ENCODE measurements around the gene PRPF19.

Gene PRPF19

GRCh38 chr11:60928563-60929001, 22.2 kb upstream of the PRPF19 start:
- TF ChIP-seq, protein P1, sequence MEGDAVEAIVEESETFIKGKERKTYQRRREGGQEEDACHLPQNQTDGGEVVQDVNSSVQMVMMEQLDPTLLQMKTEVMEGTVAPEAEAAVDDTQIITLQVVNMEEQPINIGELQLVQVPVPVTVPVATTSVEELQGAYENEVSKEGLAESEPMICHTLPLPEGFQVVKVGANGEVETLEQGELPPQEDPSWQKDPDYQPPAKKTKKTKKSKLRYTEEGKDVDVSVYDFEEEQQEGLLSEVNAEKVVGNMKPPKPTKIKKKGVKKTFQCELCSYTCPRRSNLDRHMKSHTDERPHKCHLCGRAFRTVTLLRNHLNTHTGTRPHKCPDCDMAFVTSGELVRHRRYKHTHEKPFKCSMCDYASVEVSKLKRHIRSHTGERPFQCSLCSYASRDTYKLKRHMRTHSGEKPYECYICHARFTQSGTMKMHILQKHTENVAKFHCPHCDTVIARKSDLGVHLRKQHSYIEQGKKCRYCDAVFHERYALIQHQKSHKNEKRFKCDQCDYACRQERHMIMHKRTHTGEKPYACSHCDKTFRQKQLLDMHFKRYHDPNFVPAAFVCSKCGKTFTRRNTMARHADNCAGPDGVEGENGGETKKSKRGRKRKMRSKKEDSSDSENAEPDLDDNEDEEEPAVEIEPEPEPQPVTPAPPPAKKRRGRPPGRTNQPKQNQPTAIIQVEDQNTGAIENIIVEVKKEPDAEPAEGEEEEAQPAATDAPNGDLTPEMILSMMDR (IDR thresholded peaks at IDR 0.05; ENCODE audit: insufficient read depth, low read depth, low read length, missing control alignments): no peak
- DNase-seq (ENCODE audit: low read depth): no peak
- H3K4me3 ChIP-seq (ENCODE audit: low read depth, low read length): no peak overlapping the region

DNA sequence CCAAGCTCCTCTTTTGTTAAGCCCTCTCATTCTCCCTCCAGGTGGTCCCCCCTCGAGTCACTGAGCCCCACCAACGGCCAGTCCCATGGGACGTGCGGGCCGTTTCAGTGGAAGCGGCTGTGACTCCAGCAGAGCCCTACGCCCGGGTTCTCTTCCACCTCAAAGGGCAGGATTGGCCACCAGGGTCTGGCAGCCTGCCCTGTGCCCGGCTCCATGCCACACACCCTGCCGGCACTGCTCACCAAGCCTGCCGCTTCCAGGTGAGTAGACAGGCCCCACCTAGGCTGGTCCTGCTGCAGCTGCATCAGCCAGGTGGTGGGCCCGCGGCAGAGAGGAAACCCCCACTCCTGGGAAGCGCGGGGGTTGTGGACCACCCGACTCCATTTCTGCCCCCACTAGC, 21.2 kb upstream of the PRPF19 start:
- no peak overlapping the region for H3K4me3 ChIP-seq (ENCODE audit: low read depth, low read length)
- no peak for DNase-seq (ENCODE audit: low read depth)
- TF ChIP-seq, protein P1 (IDR thresholded peaks at IDR 0.05; ENCODE audit: insufficient read depth, low read depth, low read length, missing control alignments): no peak

DNA sequence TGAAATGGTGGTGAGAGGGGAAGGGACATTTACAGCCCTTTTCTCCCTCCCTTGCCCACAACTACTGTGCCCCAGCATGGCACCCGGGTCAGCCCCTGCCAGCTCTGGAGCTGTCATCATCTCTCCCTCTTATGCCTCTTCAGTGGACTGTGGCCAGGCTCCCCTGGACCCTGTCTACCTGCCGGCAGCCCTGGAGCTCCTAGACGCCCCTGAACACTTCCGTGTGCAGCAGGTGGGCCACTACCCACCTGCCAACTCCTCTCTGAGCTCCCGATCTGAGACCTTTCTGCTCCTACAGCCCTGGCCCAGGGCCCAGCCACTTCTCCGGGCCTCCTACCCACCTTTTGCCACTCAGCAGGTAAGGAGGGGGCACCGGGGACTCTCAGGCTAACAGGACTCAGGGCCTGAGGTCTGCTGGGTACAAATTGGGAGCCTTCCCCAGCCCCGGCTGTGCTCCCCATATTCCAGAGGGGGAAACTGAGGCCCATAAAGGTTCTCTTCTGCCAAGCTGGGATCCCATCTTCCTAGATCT, 20.7 kb upstream of the PRPF19 start:
- H3K4me3 ChIP-seq (ENCODE audit: low read depth, low read length): no peak overlapping the region
- DNase-seq (ENCODE audit: low read depth): no peak

DNA sequence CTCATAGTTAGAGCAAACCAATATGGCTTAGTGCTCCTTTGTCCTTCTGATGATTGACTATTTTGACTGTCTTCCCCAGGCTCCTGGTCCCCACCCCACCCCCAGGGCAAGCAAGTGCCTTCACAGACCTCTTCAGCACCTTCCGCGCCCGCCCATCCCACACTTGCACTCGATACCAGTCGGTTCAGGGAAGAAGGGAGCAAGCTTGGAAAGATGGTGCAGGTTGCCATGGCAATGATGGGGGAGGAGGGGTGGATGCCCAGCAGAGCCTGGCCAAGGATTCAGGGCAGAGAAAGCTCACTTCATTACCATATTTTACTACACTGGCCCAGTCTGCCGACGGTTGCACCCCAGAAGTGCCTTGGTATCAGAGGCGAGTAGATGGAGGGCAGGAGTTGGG, 20.1 kb upstream of the PRPF19 start:
- no peak for DNase-seq (ENCODE audit: low read depth)
- TF ChIP-seq, protein P1 (IDR thresholded peaks at IDR 0.05; ENCODE audit: insufficient read depth, low read depth, low read length, missing control alignments): no peak

More for the DNA sequence above, 20.7 kb upstream of the PRPF19 start:
- TF ChIP-seq, protein P1 (IDR thresholded peaks at IDR 0.05; ENCODE audit: insufficient read depth, low read depth, low read length, missing control alignments): no peak

DNA sequence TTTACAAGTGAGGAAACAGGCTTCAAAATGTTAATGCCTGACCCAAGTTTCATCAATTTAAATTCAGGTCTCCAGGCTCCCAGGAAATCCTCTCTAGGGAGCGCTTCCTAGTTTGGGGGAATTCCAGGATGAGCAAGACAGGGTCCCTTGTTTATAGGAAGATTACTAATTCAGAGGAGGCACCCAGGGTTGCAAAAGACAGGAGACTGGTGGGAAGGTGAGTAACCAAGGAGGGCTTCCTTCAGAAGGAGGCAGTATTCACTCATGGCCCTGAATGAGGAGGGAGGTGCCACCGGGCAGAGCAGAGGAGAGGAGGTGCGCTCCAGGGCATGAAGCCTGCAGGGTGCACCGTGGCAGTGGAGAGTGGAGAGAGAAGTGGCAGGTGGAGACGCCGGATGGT, 19.5 kb upstream of the PRPF19 start:
- no peak for DNase-seq (ENCODE audit: low read depth)
- H3K4me3 ChIP-seq (ENCODE audit: low read depth, low read length): no peak overlapping the region
- TF ChIP-seq, protein P1 (IDR thresholded peaks at IDR 0.05; ENCODE audit: insufficient read depth, low read depth, low read length, missing control alignments): no peak

More for the DNA sequence above, 20.1 kb upstream of the PRPF19 start:
- H3K4me3 ChIP-seq (ENCODE audit: low read depth, low read length): no peak overlapping the region

GRCh38 chr11:60924906-60925853, 18.8 kb upstream of the PRPF19 start:
- TF ChIP-seq, protein P1 (IDR thresholded peaks at IDR 0.05; ENCODE audit: insufficient read depth, low read depth, low read length, missing control alignments): no peak
- DNase-seq (ENCODE audit: low read depth): no peak

More at GRCh38 chr11:60924906-60925853, 18.8 kb upstream of the PRPF19 start:
- peak overlapping the region; percentile 58 for H3K4me3 ChIP-seq (ENCODE audit: low read depth, low read length)

Data from GM12865 (cell line).